ENCODE measurements around the gene VWA5B1. TPM values are rescaled to one million over a fixed set of nuclear protein-coding genes. Genes with fewer than 3 reads are reported as not detected.
A peak's percentile ranks its signal among the peaks of the same experiment; 100 is the strongest.

Gene VWA5B1
- total and polyA plus RNA-seq, 2 experiments from 2014 or later, result 0.16 to 1.0 TPM

GRCh38 chr1:20339811-20340457, 49.3 kb downstream of the VWA5B1 start:
- no peaks in the 10 kb centered on the region for H3K9me3 Mint-ChIP-seq
- Histone ChIP-seq H3K36me3 (ENCODE audit: insufficient read depth) (no peaks in the 10 kb centered on the region), H3F3A (replicated peaks; ENCODE audit: low read depth) (no peaks in the 10 kb centered on the region), H3K4me2 (no peak overlapping the region), H3K79me2 (replicated peaks; ENCODE audit: insufficient read depth) (no peaks in the 10 kb centered on the region), H2AFZ (no peak overlapping the region), H3K27ac (ENCODE audit: low read depth) (no peak overlapping the region), H3K27me3 (ENCODE audit: insufficient read depth) (peaks cover 16% of the 10 kb centered on the region), H3K4me3 (no peak overlapping the region), H3K9me2 (ENCODE audit: insufficient read depth) (no peaks in the 10 kb centered on the region), H3K4me1 (ENCODE audit: insufficient read depth) (peaks cover 9% of the 10 kb centered on the region), H4K20me1 (replicated peaks; ENCODE audit: insufficient read depth) (no peaks in the 10 kb centered on the region)
- no peak for TF ChIP-seq REST (IDR thresholded peaks at IDR 0.05; ENCODE audit: unreplicated experiment)
- TF ChIP-seq ZNF331 (CRISPR knock-in tag; IDR thresholded peaks at IDR 0.05; ENCODE audit: low read depth), result no peak
- no peak for TF ChIP-seq EZH2phosphoT487 (IDR thresholded peaks at IDR 0.05; ENCODE audit: unreplicated experiment)
- TF ChIP-seq ETS1 (IDR thresholded peaks at IDR 0.05), result no peak
- TF ChIP-seq POLR2AphosphoS5 (IDR thresholded peaks at IDR 0.05; ENCODE audit: low read depth), result no peak
- no peak for TF ChIP-seq CREB1 (CRISPR knock-in tag; IDR thresholded peaks at IDR 0.05; ENCODE audit: low read depth)
- TF ChIP-seq ZNF114 (CRISPR knock-in tag; IDR thresholded peaks at IDR 0.05), result no peak
- TF ChIP-seq STAT1 (IDR thresholded peaks at IDR 0.05; ENCODE audit: unreplicated experiment), result no peak
- TF ChIP-seq JUNB (IDR thresholded peaks at IDR 0.05; ENCODE audit: unreplicated experiment), result no peak
- no peak for TF ChIP-seq NANOG (IDR thresholded peaks at IDR 0.05; ENCODE audit: borderline replicate concordance)
- no peak for TF ChIP-seq ZNF462 (CRISPR knock-in tag; IDR thresholded peaks at IDR 0.05)
- TF ChIP-seq EZH2 (IDR thresholded peaks at IDR 0.05; ENCODE audit: low read depth, unreplicated experiment), result no peak
- no peak for TF ChIP-seq CTCF (conservative IDR thresholded peaks at IDR 0.05; ENCODE audit: low read depth in 2 of 2)
- peaks cover 26% of the 10 kb centered on the region for H3K4me1 Mint-ChIP-seq
- no peaks in the 10 kb centered on the region for H3K36me3 Mint-ChIP-seq (ENCODE audit: low read depth)
- no peak overlapping the region for H3K4me3 Mint-ChIP-seq
- ATAC-seq (peak; percentile 15), DNase-seq (ENCODE audit: low spot score) (peak; percentile 84)
- no peak overlapping the region for H3K27ac Mint-ChIP-seq
- peaks cover 4% of the 10 kb centered on the region for H3K27me3 Mint-ChIP-seq (ENCODE audit: insufficient read depth, low read depth, poor library complexity)

Data from GM23338 (cell line).